PC-3 (cell line): ENCODE data around the gene CPLANE2.

Experiments used
- EZH2 ChIP-seq: fragments of 300-600 bp; sonication (generic); IDR thresholded peaks from one replicate; pipeline ENCODE4 v1.6.1; 2017; ENCODE audit warnings: antibody characterized with exemption, mild to moderate bottlenecking, low read length; ENCODE audit not compliant: unreplicated experiment
- TF ChIP-seq, protein P1 (sequence below): fragments of 300-600 bp; sonication (generic); conservative IDR thresholded peaks from 2 replicates; pipeline ENCODE4 v1.5.1; 2017; ENCODE audit warnings: antibody characterized with exemption, low read depth, mild to moderate bottlenecking, low read length

DNA sequence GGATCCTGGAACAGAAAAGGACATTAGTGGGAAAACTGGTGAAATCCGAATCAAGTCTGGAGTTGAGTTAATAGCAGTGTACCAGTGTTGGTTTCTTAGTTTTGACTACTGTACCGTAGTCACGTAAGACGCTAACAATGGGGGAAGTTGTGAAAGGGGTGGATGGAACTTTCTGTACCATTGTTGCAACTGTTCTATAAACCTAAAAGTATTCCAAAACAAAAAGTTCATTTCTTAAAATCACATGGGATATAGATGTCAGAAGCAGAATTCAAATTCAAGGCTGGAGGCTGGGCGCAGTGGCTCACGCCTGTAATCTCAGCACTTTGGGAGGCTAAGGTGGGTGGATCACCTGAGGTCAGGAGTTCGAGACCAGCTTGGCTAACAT lies 41.5 kb downstream of the CPLANE2 start:
- no peak for TF ChIP-seq EZH2
- TF ChIP-seq, protein P1, sequence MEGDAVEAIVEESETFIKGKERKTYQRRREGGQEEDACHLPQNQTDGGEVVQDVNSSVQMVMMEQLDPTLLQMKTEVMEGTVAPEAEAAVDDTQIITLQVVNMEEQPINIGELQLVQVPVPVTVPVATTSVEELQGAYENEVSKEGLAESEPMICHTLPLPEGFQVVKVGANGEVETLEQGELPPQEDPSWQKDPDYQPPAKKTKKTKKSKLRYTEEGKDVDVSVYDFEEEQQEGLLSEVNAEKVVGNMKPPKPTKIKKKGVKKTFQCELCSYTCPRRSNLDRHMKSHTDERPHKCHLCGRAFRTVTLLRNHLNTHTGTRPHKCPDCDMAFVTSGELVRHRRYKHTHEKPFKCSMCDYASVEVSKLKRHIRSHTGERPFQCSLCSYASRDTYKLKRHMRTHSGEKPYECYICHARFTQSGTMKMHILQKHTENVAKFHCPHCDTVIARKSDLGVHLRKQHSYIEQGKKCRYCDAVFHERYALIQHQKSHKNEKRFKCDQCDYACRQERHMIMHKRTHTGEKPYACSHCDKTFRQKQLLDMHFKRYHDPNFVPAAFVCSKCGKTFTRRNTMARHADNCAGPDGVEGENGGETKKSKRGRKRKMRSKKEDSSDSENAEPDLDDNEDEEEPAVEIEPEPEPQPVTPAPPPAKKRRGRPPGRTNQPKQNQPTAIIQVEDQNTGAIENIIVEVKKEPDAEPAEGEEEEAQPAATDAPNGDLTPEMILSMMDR: no peak
